ENCODE data around the gene NSUN4. TPM values are rescaled to one million over a fixed set of nuclear protein-coding genes. Genes with fewer than 3 reads are reported as not detected.

The NSUN4 gene
- total RNA-seq, 1 donor: 22.9 TPM

DNA sequence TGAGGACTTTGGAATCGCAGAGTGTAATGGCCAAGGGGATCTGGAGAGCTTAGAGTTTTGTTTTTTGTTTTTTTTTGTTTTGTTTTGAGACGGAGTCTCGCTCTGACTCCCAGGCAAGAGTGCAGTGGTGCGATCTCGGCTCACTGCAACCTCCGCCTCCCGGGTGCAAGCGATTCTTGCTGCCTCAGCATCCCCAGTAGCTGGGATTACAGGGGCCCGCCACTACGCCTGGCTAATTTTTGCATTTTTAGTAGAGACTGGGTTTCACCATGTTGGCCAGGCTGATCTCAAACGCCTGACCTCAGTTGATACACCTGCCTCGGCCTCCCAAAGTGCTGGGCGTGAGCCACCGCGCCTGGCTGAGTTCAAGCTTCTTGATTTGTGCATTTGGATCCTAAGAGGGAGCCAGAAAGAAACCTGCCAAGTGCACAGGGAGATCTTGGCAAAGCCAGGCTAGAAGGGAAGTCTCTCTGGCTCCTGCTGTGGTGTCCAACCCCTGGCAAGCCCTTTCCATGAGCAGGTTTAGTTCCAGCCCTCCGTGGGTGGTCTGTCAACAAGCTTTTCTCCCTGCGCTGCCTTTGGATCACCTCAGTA, 54.4 kb downstream of the NSUN4 start:
- TF ChIP-seq CTCF (IDR thresholded peaks at IDR 0.05; ENCODE audit: insufficient read depth, low read depth, low read length): no peak
- no peak for DNase-seq (ENCODE audit: low read depth)
- H3K4me3 ChIP-seq (ENCODE audit: low read depth, low read length): no peak overlapping the region

- H3K4me3 ChIP-seq (ENCODE audit: low read depth, low read length): no peak overlapping the region
- no peak for TF ChIP-seq CTCF (IDR thresholded peaks at IDR 0.05; ENCODE audit: insufficient read depth, low read depth, low read length)
- no peak for DNase-seq (ENCODE audit: low read depth)
Measured at GRCh38 chr1:46396441-46397398, 56.1 kb downstream of the NSUN4 start.

DNA sequence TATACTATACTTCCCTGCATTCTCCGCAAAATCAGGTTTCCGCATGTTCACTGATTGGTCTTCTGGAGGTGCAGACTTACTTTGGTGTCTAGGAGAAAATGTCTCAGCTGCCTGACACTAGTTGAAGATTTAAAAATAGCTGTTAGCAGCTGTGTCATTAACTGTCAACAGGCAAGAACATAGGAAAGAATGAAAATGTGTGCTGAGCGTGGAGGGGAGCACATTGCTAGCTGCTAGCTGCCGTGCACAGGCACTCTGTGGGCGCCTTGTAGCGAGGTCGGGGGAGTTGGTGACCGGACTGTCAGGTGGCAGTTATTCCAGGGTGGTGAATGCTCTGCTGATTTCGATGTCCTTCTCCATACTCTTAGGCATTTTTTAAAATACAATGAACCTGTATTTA, 58.7 kb downstream of the NSUN4 start:
- H3K4me3 ChIP-seq (ENCODE audit: low read depth, low read length): no peak overlapping the region
- no peak for TF ChIP-seq CTCF (IDR thresholded peaks at IDR 0.05; ENCODE audit: insufficient read depth, low read depth, low read length)
- no peak for DNase-seq (ENCODE audit: low read depth)

DNA sequence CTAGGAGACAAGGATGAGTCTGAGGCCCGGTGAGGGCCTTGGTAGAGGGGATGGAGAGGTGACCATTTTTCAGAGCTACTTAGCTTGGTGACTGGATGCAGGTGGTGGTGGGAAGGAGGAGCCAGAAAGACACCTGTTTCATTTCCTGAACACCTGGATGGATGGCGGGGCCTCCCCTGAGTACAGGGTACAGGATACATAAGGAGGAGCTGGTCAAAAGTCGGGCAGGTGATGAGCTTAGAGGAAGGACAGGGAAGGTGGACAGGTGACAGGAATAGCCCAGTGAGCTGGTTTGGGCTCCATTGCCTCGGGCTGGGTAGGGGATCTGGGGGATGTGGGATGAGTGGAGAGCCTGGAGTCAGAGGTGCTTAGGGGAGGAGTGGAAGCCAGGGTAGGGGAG, 59.8 kb downstream of the NSUN4 start:
- no peak overlapping the region for H3K4me3 ChIP-seq (ENCODE audit: low read depth, low read length)
- TF ChIP-seq CTCF (IDR thresholded peaks at IDR 0.05; ENCODE audit: insufficient read depth, low read depth, low read length): no peak
- no peak for DNase-seq (ENCODE audit: low read depth)

DNA sequence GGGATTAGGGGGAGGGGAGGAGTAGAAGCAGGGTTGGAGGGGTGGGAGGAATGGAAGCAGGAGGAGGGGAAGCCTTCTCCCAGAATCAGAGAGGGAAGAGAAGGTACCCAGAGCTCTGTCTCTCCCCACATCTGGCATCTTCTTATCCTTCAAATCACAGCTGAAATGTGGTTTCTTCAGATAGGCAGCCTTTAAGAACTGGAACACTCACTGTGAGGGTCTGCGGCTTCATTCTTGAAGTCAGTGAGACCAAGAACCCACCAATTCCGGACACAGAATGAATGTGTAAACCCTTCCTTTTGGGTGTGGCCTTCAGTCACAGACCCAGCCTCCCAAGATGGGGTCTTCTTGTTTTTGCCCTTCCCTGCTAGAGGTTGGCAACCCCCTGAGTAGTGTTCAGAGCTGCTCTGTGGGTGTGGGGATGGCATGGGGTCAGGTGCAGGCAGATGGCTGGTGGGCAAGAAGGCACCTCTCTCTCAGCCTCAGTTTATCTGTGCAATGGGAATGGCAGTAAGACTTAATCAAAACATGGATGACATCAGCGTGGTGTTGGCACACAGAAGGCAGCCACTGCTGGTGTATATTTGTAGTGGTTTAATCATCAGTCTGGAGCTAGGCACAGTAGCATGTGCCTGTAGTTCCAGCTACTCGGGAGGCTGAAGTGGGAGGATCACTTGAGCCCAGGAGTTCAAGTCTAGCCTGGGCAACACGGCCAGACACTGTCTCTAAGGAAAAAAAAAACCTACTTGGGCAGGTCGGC, 60.7 kb downstream of the NSUN4 start:
- no peak for DNase-seq (ENCODE audit: low read depth)
- H3K4me3 ChIP-seq (ENCODE audit: low read depth, low read length): no peak overlapping the region
- no peak for TF ChIP-seq CTCF (IDR thresholded peaks at IDR 0.05; ENCODE audit: insufficient read depth, low read depth, low read length)

- no peak for TF ChIP-seq CTCF (IDR thresholded peaks at IDR 0.05; ENCODE audit: insufficient read depth, low read depth, low read length)
- peak; percentile 90 for DNase-seq (ENCODE audit: low read depth)
- H3K4me3 ChIP-seq (ENCODE audit: low read depth, low read length): no peak overlapping the region
Measured at GRCh38 chr1:46401964-46402626, 61.5 kb downstream of the NSUN4 start.

Measured in fibroblast of villous mesenchyme (primary cell).